Mesenchymal stem cell (in vitro differentiated cells and primary cell): ENCODE measurements around the gene RNF4.

Source experiments
- DNase-seq: peaks from one replicate; pipeline ENCODE4 v3.0.0-alpha.2; 2013
- H2AFZ ChIP-seq: one replicate; pipeline ENCODE4 v1.6.1; 2013; ENCODE audit warnings: low read depth, mild to moderate bottlenecking, control low read depth, inconsistent platforms, low read length, moderate library complexity
- H2AK5ac ChIP-seq: 2 replicates; pipeline ENCODE4 v1.6.1; 2013; ENCODE audit warnings: low read length, moderate library complexity, mild to moderate bottlenecking, inconsistent platforms; ENCODE audit not compliant: severe bottlenecking
- H2BK120ac ChIP-seq: one replicate; pipeline ENCODE4 v1.6.1; 2013; ENCODE audit warnings: low read depth, mild to moderate bottlenecking, inconsistent platforms, low read length, moderate library complexity
- H2BK12ac ChIP-seq, 2 experiments: one replicate each; pipeline ENCODE4 v1.6.1; 2013; ENCODE audit warnings: inconsistent platforms in 2 of 2, low read length in 2 of 2, mild to moderate bottlenecking in 2 of 2, moderate library complexity in 2 of 2, control low read depth in 1 of 2
- H2BK15ac ChIP-seq: one replicate; pipeline ENCODE4 v1.6.1; 2013; ENCODE audit warnings: mild to moderate bottlenecking, low read depth, inconsistent platforms; ENCODE audit not compliant: poor library complexity, severe bottlenecking
- H2BK5ac ChIP-seq: 2 replicates; pipeline ENCODE4 v1.6.1; 2013; ENCODE audit warnings: low read depth, mild to moderate bottlenecking, low read length, control low read depth, inconsistent platforms; ENCODE audit not compliant: poor library complexity, severe bottlenecking
- H3K14ac ChIP-seq, 2 experiments: one replicate each; pipeline ENCODE4 v1.6.1; 2013; ENCODE audit warnings: inconsistent platforms in 2 of 2, low read length in 2 of 2, control low read depth in 1 of 2, mild to moderate bottlenecking in 1 of 2, moderate library complexity in 1 of 2
- H3K18ac ChIP-seq, 2 experiments: one replicate each; pipeline ENCODE4 v1.6.1; 2013; ENCODE audit warnings: inconsistent platforms in 2 of 2, low read length in 2 of 2, control low read depth in 1 of 2, low read depth in 1 of 2, mild to moderate bottlenecking in 1 of 2
- H3K23ac ChIP-seq, 2 experiments: one replicate each; pipeline ENCODE4 v1.6.1; 2013; ENCODE audit warnings: inconsistent platforms in 2 of 2, low read length in 2 of 2, mild to moderate bottlenecking in 2 of 2, moderate library complexity in 2 of 2, control low read depth in 1 of 2
- H3K27ac ChIP-seq: 2 replicates; pipeline ENCODE4 v1.5.1; 2013; ENCODE audit warnings: mild to moderate bottlenecking, moderate library complexity, low read length, control low read depth, inconsistent platforms; ENCODE audit not compliant: poor library complexity, severe bottlenecking
- H3K27me3 ChIP-seq, 2 experiments: 2 replicates each; pipeline versions ENCODE4 v1.6.1 to v1.7.0; 2013; ENCODE audit warnings: low read length in 2 of 2, mild to moderate bottlenecking in 2 of 2, moderate library complexity in 2 of 2, control low read depth in 1 of 2, inconsistent platforms in 1 of 2; ENCODE audit not compliant: control insufficient read depth in 1 of 2, insufficient read depth in 1 of 2
- H3K36me3 ChIP-seq, 2 experiments: 2 replicates each; pipeline versions ENCODE4 v1.6.1 to v1.7.0; 2013; ENCODE audit warnings: low read length in 2 of 2, control low read depth in 1 of 2, inconsistent platforms in 1 of 2, low read depth in 1 of 2, mild to moderate bottlenecking in 1 of 2; ENCODE audit not compliant: insufficient read depth in 2 of 2, control insufficient read depth in 1 of 2
- H3K4ac ChIP-seq, 2 experiments: one replicate each; pipeline ENCODE4 v1.6.1; 2013; ENCODE audit warnings: inconsistent platforms in 2 of 2, low read length in 2 of 2, mild to moderate bottlenecking in 2 of 2, moderate library complexity in 2 of 2, control low read depth in 1 of 2, low read depth in 1 of 2
- H3K4me1 ChIP-seq: 2 replicates; pipeline ENCODE4 v1.6.1; 2013; ENCODE audit warnings: low read depth, low read length, control low read depth; ENCODE audit not compliant: control insufficient read depth, insufficient read depth
- H3K4me2 ChIP-seq: 2 replicates; pipeline ENCODE4 v1.6.1; 2013; ENCODE audit warnings: low read length, mild to moderate bottlenecking, inconsistent platforms; ENCODE audit not compliant: poor library complexity, severe bottlenecking
- H3K4me3 ChIP-seq, 2 experiments: 2 replicates each; pipeline versions ENCODE4 v1.5.1 to v1.7.0; 2013; ENCODE audit warnings: low read length in 2 of 2, mild to moderate bottlenecking in 2 of 2, control low read depth in 1 of 2, low read depth in 1 of 2; ENCODE audit not compliant: insufficient read depth in 1 of 2
- H3K79me1 ChIP-seq: replicated peaks from 2 replicates; pipeline ENCODE4 v1.6.1; 2013; ENCODE audit warnings: mild to moderate bottlenecking, control low read depth, low read length, inconsistent platforms; ENCODE audit not compliant: poor library complexity, severe bottlenecking
- H3K9ac ChIP-seq: 2 replicates; pipeline ENCODE4 v1.7.0; 2013; ENCODE audit warnings: mild to moderate bottlenecking, low read length, moderate library complexity
- H3K9me3 ChIP-seq: 2 replicates; pipeline ENCODE4 v1.7.0; 2013; ENCODE audit warnings: mild to moderate bottlenecking, low read length; ENCODE audit not compliant: control insufficient read depth
- H4K8ac ChIP-seq: one replicate; pipeline ENCODE4 v1.6.1; 2013; ENCODE audit warnings: inconsistent platforms, mild to moderate bottlenecking, low read length, moderate library complexity
- H4K91ac ChIP-seq: one replicate; pipeline ENCODE4 v1.6.1; 2013; ENCODE audit warnings: mild to moderate bottlenecking, low read length, inconsistent platforms
- WGBS: methylation state at CpG from one replicate; pipeline ENCODE4 v1.1.7; 2013; ENCODE audit warnings: mixed read lengths; 5-methylcytosine and 5-hydroxymethylcytosine counted together

The RNF4 gene

DNA sequence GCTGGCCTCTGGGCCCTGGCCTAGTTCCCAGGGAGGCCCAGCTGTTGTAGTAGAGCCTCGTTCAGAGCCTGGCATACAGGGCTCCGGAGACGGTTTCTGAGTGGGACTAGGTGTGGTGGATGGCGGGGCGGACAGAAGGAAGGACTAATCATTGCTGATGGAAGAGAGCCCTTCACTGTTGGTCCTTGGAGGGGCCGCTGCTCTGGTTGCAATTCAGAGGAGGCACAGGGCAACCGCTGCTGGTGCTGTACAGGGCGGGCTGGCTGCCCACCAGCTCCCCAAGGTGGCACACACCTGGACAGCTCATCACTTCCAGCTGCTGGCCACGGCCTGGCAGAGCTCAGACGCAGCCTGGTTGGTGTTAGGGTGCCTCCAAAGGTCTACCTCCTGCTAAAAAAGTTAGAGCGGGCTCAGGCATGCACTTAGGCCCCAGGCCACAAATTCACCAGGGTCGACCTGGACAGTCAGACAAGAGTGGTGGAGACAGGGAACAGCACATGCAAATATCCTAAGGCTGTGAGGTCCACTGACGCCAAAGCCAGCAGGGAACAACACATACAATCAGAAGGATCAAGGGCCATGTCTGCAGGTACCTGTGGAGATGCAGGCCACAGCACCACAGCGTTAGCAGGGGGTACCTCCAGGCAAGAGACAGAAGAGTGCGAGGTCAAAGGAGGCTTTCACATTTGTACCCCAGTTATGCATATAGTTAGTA, 7.5 kb upstream of the RNF4 start:
- no peak overlapping the region for H2BK120ac ChIP-seq
- no peak overlapping the region for H3K4me2 ChIP-seq
- no peak overlapping the region for H3K27ac ChIP-seq
- H3K4ac ChIP-seq: no peak overlapping the region
- no peaks in the 10 kb centered on the region for H3K79me1 ChIP-seq
- no peaks in the 10 kb centered on the region for H3K9me3 ChIP-seq
- H4K8ac ChIP-seq: no peak overlapping the region
- peaks cover 6% of the 10 kb centered on the region in 2 experiments for H3K36me3 ChIP-seq
- H3K4me1 ChIP-seq: peaks cover 9% of the 10 kb centered on the region
- no peak overlapping the region for H2BK12ac ChIP-seq
- no peak overlapping the region for H4K91ac ChIP-seq
- no peak overlapping the region for H2BK5ac ChIP-seq
- no peak overlapping the region for H2AK5ac ChIP-seq
- no peak overlapping the region for H2AFZ ChIP-seq
- peaks cover 13 to 21% of the 10 kb centered on the region in 2 experiments for H3K27me3 ChIP-seq
- H3K14ac ChIP-seq: no peak overlapping the region
- H3K18ac ChIP-seq: no peak overlapping the region
- no peak overlapping the region for H3K23ac ChIP-seq
- H2BK15ac ChIP-seq: no peak overlapping the region
- no peak for DNase-seq
- H3K4me3 ChIP-seq: no peak overlapping the region
- no peak overlapping the region for H3K9ac ChIP-seq
- WGBS: 88% methylated on average over 14 of the region's 15 CpGs

DNA sequence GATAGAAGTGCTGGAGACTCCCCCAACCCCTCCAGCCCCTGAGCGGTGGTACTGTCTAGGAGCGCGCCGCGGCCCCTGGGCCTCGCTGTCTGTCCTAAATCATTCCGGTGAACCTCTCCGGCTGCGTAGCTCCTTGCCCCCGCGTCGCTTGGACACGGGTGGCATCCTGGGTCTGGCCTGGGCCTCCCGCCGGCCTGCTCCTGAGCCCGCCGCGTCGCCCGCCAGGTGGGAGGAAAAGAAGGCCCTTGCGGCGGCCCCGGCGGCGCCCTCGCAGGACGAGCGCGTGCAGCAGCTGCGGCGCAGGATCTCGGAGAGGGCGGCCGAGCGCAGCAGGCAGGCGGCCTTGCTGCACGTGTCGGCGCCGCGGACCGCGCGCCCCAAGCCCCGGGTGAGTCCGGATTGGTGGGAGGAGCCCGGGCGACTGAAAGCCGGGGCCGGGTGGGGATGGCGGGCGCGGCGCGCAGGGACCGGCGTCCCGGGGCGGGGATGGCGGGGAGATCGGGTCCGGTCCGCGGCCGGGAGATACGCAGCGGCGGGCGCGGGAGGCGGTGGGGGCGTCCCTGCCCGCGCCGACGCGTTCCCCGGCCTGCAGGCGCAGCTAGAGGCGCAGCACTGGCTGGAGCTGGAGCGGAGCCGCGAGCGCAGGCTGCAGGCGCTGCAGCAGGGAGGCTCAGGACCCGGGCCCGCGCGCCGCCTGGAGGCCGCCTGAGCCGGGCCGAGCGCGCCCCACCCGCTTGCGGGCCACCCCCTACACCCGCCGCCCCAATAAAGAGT, 6.5 kb upstream of the RNF4 start:
- Histone ChIP-seq H2AFZ (peak overlapping the region; percentile 79), H4K8ac (no peak overlapping the region), H2BK12ac (no peak overlapping the region), H3K4me3 (peak overlapping the region; percentile 64 to 72), H3K4me2 (peak overlapping the region; percentile 87), H3K23ac (no peak overlapping the region), H3K36me3 (peaks cover 6% of the 10 kb centered on the region in 2 experiments), H4K91ac (no peak overlapping the region), H2BK5ac (no peak overlapping the region), H3K4me1 (peaks cover 9% of the 10 kb centered on the region), H3K79me1 (no peaks in the 10 kb centered on the region), H3K9me3 (no peaks in the 10 kb centered on the region), H3K4ac (no peak overlapping the region), H2AK5ac (no peak overlapping the region), H2BK120ac (no peak overlapping the region), H3K9ac (peak overlapping the region; percentile 66), H2BK15ac (no peak overlapping the region), H3K27me3 (peaks cover 13 to 19% of the 10 kb centered on the region in 2 experiments), H3K27ac (no peak overlapping the region), H3K18ac (peak overlapping the region in 1 of 2 experiments; percentile 48), H3K14ac (peak overlapping the region in 1 of 2 experiments; percentile 4)
- DNase-seq: peak; percentile 79
- 3% methylated on average over 45 of the region's 99 CpGs for WGBS

DNA sequence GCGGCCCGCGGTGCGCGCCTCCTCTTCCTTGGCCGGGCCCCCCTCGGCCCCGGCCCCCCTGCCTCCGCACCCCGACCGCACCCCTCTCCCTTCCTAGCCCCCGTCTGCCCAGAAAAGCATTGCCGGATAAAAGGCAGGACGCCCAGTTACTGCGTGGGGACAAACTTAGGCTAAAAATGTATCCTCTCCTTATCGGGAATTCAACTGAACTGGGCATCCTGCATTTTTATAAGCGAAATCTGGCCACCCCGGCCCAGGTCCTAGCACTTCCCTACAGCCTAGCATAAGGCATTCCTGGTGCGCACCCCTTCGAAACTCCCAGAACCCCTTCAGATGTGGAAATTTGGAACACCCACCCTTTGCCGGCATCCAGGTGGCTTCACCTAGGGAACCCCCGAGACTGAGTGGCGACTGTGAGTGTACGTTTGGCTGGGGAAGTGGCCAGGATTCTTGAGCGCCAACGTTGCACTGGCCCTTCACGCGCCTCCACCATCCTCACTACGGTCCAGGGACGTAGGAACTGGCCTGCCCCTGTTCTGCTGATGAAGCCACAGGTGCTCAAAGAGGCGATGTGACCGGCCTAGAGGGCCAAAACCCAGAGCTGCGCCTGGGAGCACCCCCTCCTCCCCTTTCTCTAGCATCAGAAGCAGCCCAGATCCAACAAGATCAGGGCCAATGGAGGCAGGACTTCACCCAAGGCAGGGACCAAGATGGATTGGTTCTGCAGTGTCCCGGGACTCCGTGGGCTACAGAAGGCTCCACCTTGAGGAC, 5.7 kb upstream of the RNF4 start:
- Histone ChIP-seq H4K91ac (no peak overlapping the region), H3K9ac (peak overlapping the region; percentile 45), H2BK5ac (no peak overlapping the region), H3K9me3 (no peaks in the 10 kb centered on the region), H3K23ac (no peak overlapping the region), H2BK15ac (no peak overlapping the region), H3K14ac (no peak overlapping the region), H2AK5ac (no peak overlapping the region), H2BK12ac (no peak overlapping the region), H3K4me1 (peaks cover 14% of the 10 kb centered on the region), H2BK120ac (no peak overlapping the region), H2AFZ (no peak overlapping the region), H3K18ac (no peak overlapping the region), H3K4ac (no peak overlapping the region), H3K36me3 (peaks cover 6% of the 10 kb centered on the region in 2 experiments), H3K27me3 (peaks cover 10 to 14% of the 10 kb centered on the region in 2 experiments), H3K79me1 (peaks cover 3% of the 10 kb centered on the region), H3K27ac (no peak overlapping the region), H3K4me3 (peak overlapping the region in 1 of 2 experiments; percentile 36), H4K8ac (no peak overlapping the region), H3K4me2 (peak overlapping the region; percentile 87)
- 37% methylated on average over 34 of the region's 35 CpGs for WGBS
- DNase-seq: no peak

DNA sequence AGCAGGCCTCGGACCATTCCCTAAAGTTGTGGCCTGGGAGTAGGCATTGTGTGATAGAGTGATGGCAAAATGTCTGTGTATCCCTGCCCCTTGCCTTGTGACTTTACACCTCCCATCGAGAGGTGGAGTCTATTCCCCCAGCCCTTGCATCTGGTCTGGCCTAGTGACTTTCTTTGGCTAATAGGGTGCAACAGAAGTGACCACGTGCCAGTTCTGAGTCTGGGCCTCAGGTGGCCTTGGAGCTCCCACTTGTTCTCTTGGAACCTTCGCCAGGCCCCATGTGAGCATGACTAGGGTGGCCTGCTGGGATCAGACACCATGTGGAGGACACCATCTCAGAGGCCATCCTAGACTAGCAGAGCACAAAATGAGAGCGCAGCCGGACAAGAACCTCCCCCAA, 3.9 kb upstream of the RNF4 start:
- Histone ChIP-seq H3K18ac (no peak overlapping the region), H3K14ac (no peak overlapping the region), H2AK5ac (no peak overlapping the region), H2BK5ac (no peak overlapping the region), H2BK12ac (no peak overlapping the region), H4K91ac (no peak overlapping the region), H2BK120ac (no peak overlapping the region), H3K27ac (no peak overlapping the region), H4K8ac (no peak overlapping the region), H2AFZ (no peak overlapping the region), H3K79me1 (peaks cover 4% of the 10 kb centered on the region), H3K4ac (no peak overlapping the region), H3K9ac (no peak overlapping the region), H3K27me3 (peaks cover 5 to 6% of the 10 kb centered on the region in 2 experiments), H3K4me1 (peaks cover 13% of the 10 kb centered on the region), H3K4me2 (no peak overlapping the region), H3K4me3 (no peak overlapping the region), H2BK15ac (no peak overlapping the region), H3K23ac (no peak overlapping the region), H3K36me3 (peaks cover 6% of the 10 kb centered on the region in 2 experiments), H3K9me3 (no peaks in the 10 kb centered on the region)
- WGBS: 90% methylated on average over 6 of the region's 6 CpGs
- DNase-seq: no peak
